HTERT RPE-1 (cell line): ENCODE data around the gene SMR3B.

Experiments
- in situ Hi-C: fragments of 300-500 bp; cut with MboI; formaldehyde crosslinking; loops from 4 replicates; pipeline ENCODE4 v1.14.3; 2020; ENCODE audit warnings: low sequenced_read_pairs

The SMR3B gene

GRCh38 chr4:70382691-70383181 is at the start of gene SMR3B:
Gene SMR3B, plus strand, starts transcription at chr4:70383131. Its CDS starts 1,380 bp downstream, at chr4:70384511.
- in situ Hi-C loops: no loop called here

- in situ Hi-C loops: no loop called here
These were observed 48.2 kb upstream of the SMR3B start, which contains the start of gene CABS1 for GRCh38 chr4:70334681-70335080. Gene CABS1, plus strand, starts transcription at chr4:70334981. Its CDS starts 59 bp downstream, at chr4:70335040.

- in situ Hi-C loops: no loop called here
These were observed 46.9 kb upstream of the SMR3B start for GRCh38 chr4:70336043-70336442.

- in situ Hi-C loops: no loop called here
These were observed 45.0 kb upstream of the SMR3B start for GRCh38 chr4:70337886-70338420.

- in situ Hi-C loops: no loop called here
These were observed 26.7 kb upstream of the SMR3B start for GRCh38 chr4:70356185-70356584.

- in situ Hi-C loops: no loop called here
These were observed 23.7 kb upstream of the SMR3B start for GRCh38 chr4:70359115-70359661.

- in situ Hi-C loops: no loop called here
These were observed 22.5 kb upstream of the SMR3B start, which contains the start of gene SMR3A for GRCh38 chr4:70360460-70360859. Gene SMR3A, plus strand, starts transcription at chr4:70360760. Its CDS starts 1,356 bp downstream, at chr4:70362116.

GRCh38 chr4:70364002-70364401 is 18.9 kb upstream of the SMR3B start:
- in situ Hi-C loops: no loop called here

GRCh38 chr4:70365479-70365878 is 17.5 kb upstream of the SMR3B start:
- in situ Hi-C loops: no loop called here

GRCh38 chr4:70367813-70368212 is 15.1 kb upstream of the SMR3B start:
- in situ Hi-C loops: no loop called here

GRCh38 chr4:70371987-70372386 is 10.9 kb upstream of the SMR3B start:
- in situ Hi-C loops: no loop called here

- in situ Hi-C loops: no loop called here
These were observed 10.2 kb upstream of the SMR3B start for GRCh38 chr4:70372760-70373159.

GRCh38 chr4:70380578-70380977 is 2.4 kb upstream of the SMR3B start:
- in situ Hi-C loops: no loop called here

GRCh38 chr4:70392057-70392776 is 9.3 kb downstream of the SMR3B start:
- in situ Hi-C loops: no loop called here

GRCh38 chr4:70397580-70397979 is 14.6 kb downstream of the SMR3B start, which contains the start of gene OPRPN:
Gene OPRPN, plus strand, starts transcription at chr4:70397940. Its CDS starts 1,346 bp downstream, at chr4:70399286.
- in situ Hi-C loops: no loop called here

- in situ Hi-C loops: no loop called here
These were observed 16.4 kb downstream of the SMR3B start for GRCh38 chr4:70399319-70399718.

- in situ Hi-C loops: no loop called here
These were observed 19.8 kb downstream of the SMR3B start for GRCh38 chr4:70402762-70403161.

GRCh38 chr4:70405765-70406164 is 22.8 kb downstream of the SMR3B start:
- in situ Hi-C loops: no loop called here

- in situ Hi-C loops: no loop called here
These were observed 42.4 kb downstream of the SMR3B start for GRCh38 chr4:70425306-70425705.

- in situ Hi-C loops: no loop called here
These were observed 43.9 kb downstream of the SMR3B start for GRCh38 chr4:70426789-70427188.

GRCh38 chr4:70437197-70437596 is 54.3 kb downstream of the SMR3B start:
- in situ Hi-C loops: no loop called here
